K562 (cell line): ENCODE data around the gene ADPRM. TPM values are rescaled to one million over a fixed set of nuclear protein-coding genes. Genes with fewer than 3 reads are reported as not detected.
A peak's percentile ranks its signal among the peaks of the same experiment; 100 is the strongest.

ENCODE experiments used
- DIDO1 ChIP-seq: fragments of 450-650 bp; IDR thresholded peaks from 2 replicates; pipeline ENCODE4 v1.6.1; 2016; ENCODE audit warnings: low read depth, missing biosample characterization, missing genetic modification characterization
- DMBX1 ChIP-seq: fragments of 250-450 bp; sonication (Bioruptor Pico); IDR thresholded peaks from 2 replicates; pipeline ENCODE4 v1.8.0; 2022; ENCODE audit warnings: inconsistent platforms, mild to moderate bottlenecking, moderate library complexity, borderline replicate concordance
- ETV5 ChIP-seq: sonication (generic); formaldehyde crosslinking; IDR thresholded peaks from 2 replicates; pipeline ENCODE4 v1.4.0; 2020; ENCODE audit warnings: low read depth, mild to moderate bottlenecking, missing genetic modification reagents
- FOSL1 ChIP-seq: fragments of 200-800 bp; sonication (Bioruptor generic); conservative IDR thresholded peaks from 2 replicates; pipeline ENCODE4 v1.6.1; 2016; ENCODE audit warnings: missing genetic modification characterization, missing compliant biosample characterization
- NCOA1 ChIP-seq: fragments of 450-650 bp; IDR thresholded peaks from 2 replicates; pipeline ENCODE4 v1.6.1; 2016; ENCODE audit warnings: low read depth
- NFE2 ChIP-seq: IDR thresholded peaks from 2 replicates; pipeline ENCODE4 v1.6.1; 2014; ENCODE audit warnings: antibody characterized with exemption, low read depth
- POLR2G ChIP-seq: fragments of 200-400 bp; formaldehyde crosslinking; IDR thresholded peaks from 2 replicates; pipeline ENCODE4 v1.6.1; 2017; ENCODE audit warnings: low read depth, mild to moderate bottlenecking, antibody characterized with exemption, low read length, moderate library complexity
- PURB ChIP-seq: sonication (generic); formaldehyde crosslinking; IDR thresholded peaks from 2 replicates; pipeline ENCODE4 v1.9.0; 2021; ENCODE audit warnings: low read depth, mild to moderate bottlenecking, missing genetic modification reagents
- SP1 ChIP-seq: sonication (generic); formaldehyde crosslinking; IDR thresholded peaks from 2 replicates; pipeline ENCODE4 v1.8.1; 2022; ENCODE audit warnings: mild to moderate bottlenecking, missing genetic modification reagents
- ZNF586 ChIP-seq: fragments of 450-650 bp; formaldehyde crosslinking; conservative IDR thresholded peaks from 2 replicates; pipeline ENCODE4 v1.4.0; 2020; ENCODE audit warnings: mild to moderate bottlenecking, moderate library complexity
- polyA plus RNA-seq, 8 experiments: library from polyadenylated mRNA; depleted of rRNA in 4 of 8; stranded (reverse) in 5 of 8; unstranded in 3 of 8; fragments of >200 nt; fragmentation: Nextera tagmentation in 2 of 8; fragmentation: Illumina TruSeq in 1 of 8; extraction: Ambion mirVana in 2 of 8; extraction: Trizol in 1 of 8; gene quantifications; 2 replicates each; pipeline versions ENCODE4 v1.2.1 to v1.2.3, GENCODE V29; 2011 to 2014; ENCODE audit warnings: inconsistent platforms in 1 of 8, missing spikeins in 1 of 8
- total RNA-seq, 7 experiments: library from RNA; depleted of rRNA in 6 of 7; stranded (reverse); fragments of >200 nt in 6 of 7; fragmentation: Illumina TruSeq in 2 of 7; extraction: Trizol in 2 of 7; gene quantifications; 2 replicates each; pipeline versions ENCODE4 v1.2.1 to v1.2.3, GENCODE V29; 2011 to 2021; ENCODE audit warnings: low replicate concordance in 1 of 7
- TF ChIP-seq, protein P1 (sequence below), 2 experiments: fragments of 200-800 bp in 1 of 2; sonication (Bioruptor generic) in 1 of 2; sonication (generic) in 1 of 2; formaldehyde crosslinking in 1 of 2; IDR thresholded peaks in 1 of 2; conservative IDR thresholded peaks in 1 of 2; 2 replicates each; pipeline versions ENCODE4 v1.5.0 to v1.6.1; 2016 to 2020; ENCODE audit warnings: missing compliant biosample characterization in 1 of 2, missing genetic modification characterization in 1 of 2, missing genetic modification reagents in 1 of 2
- TF ChIP-seq, protein P2 (sequence below), 2 experiments: IDR thresholded peaks; 2 replicates each; pipeline ENCODE4 v1.6.1; 2011; ENCODE audit warnings: borderline replicate concordance in 1 of 2, control low read depth in 1 of 2, low read depth in 1 of 2, low read length in 1 of 2, mild to moderate bottlenecking in 1 of 2, mixed read lengths in 1 of 2, moderate library complexity in 1 of 2; ENCODE audit not compliant: insufficient read depth in 1 of 2, insufficient read length in 1 of 2, poor library complexity in 1 of 2, severe bottlenecking in 1 of 2; ENCODE audit errors: extremely low read depth in 1 of 2
- TF ChIP-seq, protein P3 (sequence below), 2 experiments: fragments of 450-650 bp in 1 of 2; sonication (generic) in 1 of 2; formaldehyde crosslinking in 1 of 2; IDR thresholded peaks; 2 replicates each; pipeline versions ENCODE4 v1.7.1 to v1.9.0; 2016 to 2022; ENCODE audit warnings: inconsistent platforms in 1 of 2, mild to moderate bottlenecking in 1 of 2, missing genetic modification reagents in 1 of 2

The ADPRM gene
- total and polyA plus RNA-seq, 9 of the 15 experiments (the other 6 are each of a cell fraction or from before 2014, with no cell fraction given), result 4.7 to 17.6 (median 6.2) TPM

DNA sequence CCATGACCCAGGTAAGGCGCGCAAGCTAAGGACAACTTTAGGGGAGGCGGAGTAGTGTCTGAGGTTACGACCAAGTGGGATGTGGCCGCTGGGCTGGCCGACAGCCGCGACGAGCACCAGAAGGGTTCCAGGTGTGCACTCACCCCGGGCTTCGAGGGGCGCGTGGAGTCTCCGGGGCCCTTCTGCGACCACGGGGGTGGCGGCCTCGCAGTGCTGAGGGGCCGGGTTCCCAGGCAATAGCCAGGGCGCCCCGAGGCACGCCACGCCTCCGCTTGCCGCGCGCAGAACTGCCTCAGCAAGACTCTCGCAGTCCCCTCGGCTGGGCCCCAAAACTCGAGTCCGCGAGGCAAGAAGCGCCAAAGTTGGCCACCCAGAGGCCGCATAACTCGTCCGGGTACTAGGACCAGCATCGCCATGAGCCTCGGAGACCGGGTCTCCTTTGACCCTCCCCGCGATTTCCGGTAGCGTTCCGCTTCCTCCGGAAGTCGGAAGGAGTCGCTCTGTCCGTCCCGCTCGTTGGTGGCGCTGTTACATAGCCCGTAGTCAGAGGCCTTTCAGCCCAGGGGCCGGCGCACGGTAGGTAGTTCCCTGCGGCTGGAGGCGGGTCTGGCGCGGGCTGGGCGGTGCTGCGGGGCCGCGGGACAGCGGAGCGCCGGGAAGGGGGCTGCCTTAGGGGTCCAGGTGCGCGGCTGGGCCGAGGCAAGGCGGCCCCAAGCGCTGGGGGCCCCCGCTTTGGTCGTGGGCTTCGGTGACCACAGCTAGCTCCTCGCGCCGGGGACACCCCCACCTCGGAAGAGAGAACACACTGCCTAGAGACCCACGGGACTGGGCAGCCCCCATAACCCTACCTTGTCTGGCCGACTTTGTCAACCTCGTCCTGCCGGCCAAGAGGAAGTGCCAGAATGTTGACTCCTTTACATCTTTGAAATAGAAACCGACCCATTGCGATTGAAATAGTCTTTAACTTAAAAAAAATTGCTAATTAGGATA is at the start of gene ADPRM, which contains the start of gene SCO1 (continued):
- TF ChIP-seq, protein P1, sequence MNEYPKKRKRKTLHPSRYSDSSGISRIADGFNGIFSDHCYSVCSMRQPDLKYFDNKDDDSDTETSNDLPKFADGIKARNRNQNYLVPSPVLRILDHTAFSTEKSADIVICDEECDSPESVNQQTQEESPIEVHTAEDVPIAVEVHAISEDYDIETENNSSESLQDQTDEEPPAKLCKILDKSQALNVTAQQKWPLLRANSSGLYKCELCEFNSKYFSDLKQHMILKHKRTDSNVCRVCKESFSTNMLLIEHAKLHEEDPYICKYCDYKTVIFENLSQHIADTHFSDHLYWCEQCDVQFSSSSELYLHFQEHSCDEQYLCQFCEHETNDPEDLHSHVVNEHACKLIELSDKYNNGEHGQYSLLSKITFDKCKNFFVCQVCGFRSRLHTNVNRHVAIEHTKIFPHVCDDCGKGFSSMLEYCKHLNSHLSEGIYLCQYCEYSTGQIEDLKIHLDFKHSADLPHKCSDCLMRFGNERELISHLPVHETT (CRISPR knock-in tag; conservative IDR thresholded peaks at IDR 0.05 in 1 of 2, IDR thresholded peaks at IDR 0.05 in 1 of 2), result peak in 1 of 2 experiments; percentile 83; a peak in 2 of 4 replicates
- TF ChIP-seq FOSL1 (tag) (peak; percentile 49), NCOA1 (peak; percentile 31; the same call in 1 of the 2 replicates), ZNF586 (no peak), DIDO1 (tag) (peak; percentile 66; the same call in 1 of the 2 replicates), ETV5 (CRISPR knock-in tag) (peak; percentile 44; the same call in 1 of the 2 replicates), SP1 (CRISPR knock-in tag) (peak; percentile 9; the same call in 1 of the 2 replicates), PURB (CRISPR knock-in tag) (no peak), POLR2G (peak; percentile 98), NFE2 (no peak), DMBX1 (CRISPR knock-in tag) (no peak)
- TF ChIP-seq, protein P2, sequence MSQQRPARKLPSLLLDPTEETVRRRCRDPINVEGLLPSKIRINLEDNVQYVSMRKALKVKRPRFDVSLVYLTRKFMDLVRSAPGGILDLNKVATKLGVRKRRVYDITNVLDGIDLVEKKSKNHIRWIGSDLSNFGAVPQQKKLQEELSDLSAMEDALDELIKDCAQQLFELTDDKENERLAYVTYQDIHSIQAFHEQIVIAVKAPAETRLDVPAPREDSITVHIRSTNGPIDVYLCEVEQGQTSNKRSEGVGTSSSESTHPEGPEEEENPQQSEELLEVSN (IDR thresholded peaks at IDR 0.05; ENCODE audit: borderline replicate concordance in 1 of 2, extremely low read depth in 1 of 2, insufficient read depth in 1 of 2, insufficient read length in 1 of 2, low read depth in 1 of 2, low read length in 1 of 2, poor library complexity in 1 of 2, severe bottlenecking in 1 of 2), result peak; percentile 17 to 26
- TF ChIP-seq, protein P3, sequence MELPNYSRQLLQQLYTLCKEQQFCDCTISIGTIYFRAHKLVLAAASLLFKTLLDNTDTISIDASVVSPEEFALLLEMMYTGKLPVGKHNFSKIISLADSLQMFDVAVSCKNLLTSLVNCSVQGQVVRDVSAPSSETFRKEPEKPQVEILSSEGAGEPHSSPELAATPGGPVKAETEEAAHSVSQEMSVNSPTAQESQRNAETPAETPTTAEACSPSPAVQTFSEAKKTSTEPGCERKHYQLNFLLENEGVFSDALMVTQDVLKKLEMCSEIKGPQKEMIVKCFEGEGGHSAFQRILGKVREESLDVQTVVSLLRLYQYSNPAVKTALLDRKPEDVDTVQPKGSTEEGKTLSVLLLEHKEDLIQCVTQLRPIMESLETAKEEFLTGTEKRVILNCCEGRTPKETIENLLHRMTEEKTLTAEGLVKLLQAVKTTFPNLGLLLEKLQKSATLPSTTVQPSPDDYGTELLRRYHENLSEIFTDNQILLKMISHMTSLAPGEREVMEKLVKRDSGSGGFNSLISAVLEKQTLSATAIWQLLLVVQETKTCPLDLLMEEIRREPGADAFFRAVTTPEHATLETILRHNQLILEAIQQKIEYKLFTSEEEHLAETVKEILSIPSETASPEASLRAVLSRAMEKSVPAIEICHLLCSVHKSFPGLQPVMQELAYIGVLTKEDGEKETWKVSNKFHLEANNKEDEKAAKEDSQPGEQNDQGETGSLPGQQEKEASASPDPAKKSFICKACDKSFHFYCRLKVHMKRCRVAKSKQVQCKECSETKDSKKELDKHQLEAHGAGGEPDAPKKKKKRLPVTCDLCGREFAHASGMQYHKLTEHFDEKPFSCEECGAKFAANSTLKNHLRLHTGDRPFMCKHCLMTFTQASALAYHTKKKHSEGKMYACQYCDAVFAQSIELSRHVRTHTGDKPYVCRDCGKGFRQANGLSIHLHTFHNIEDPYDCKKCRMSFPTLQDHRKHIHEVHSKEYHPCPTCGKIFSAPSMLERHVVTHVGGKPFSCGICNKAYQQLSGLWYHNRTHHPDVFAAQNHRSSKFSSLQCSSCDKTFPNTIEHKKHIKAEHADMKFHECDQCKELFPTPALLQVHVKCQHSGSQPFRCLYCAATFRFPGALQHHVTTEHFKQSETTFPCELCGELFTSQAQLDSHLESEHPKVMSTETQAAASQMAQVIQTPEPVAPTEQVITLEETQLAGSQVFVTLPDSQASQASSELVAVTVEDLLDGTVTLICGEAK (IDR thresholded peaks at IDR 0.05), result peak; percentile 96
- TF ChIP-seq, protein P3 (CRISPR knock-in tag; IDR thresholded peaks at IDR 0.05), result no peak
